Caco-2 (cell line): ENCODE measurements around the gene TCAIM. TPM values are rescaled to one million over a fixed set of nuclear protein-coding genes. Genes with fewer than 3 reads are reported as not detected.

Experiments
- BruUV-seq: library from RNA; stranded (reverse); fragments of 400-500 nt; replicated peaks from 2 replicates; lab custom pipeline; 2021; lab: Mats Ljungman, UMichigan
- CTCF ChIA-PET: fragments of 300-600 bp; sonication (Branson Sonifier 250); formaldehyde crosslinking; loops from one replicate; lab custom pipeline; 2022; ENCODE audit warnings: antibody characterized with exemption; lab: Charles Lee
- POLR2A ChIA-PET: fragments of 300-600 bp; sonication (Branson Sonifier 250); formaldehyde crosslinking; loops from one replicate; lab custom pipeline; 2022; ENCODE audit warnings: antibody characterized with exemption; lab: Charles Lee
- DNase-seq, 2 experiments: peaks; one replicate each; pipeline versions ENCODE4 v3.0.0 to v3.0.0-alpha.2; 2020 to 2022
- H3K27me3 ChIP-seq: replicated peaks from 2 replicates; pipeline ENCODE4 v1.6.0; 2011; ENCODE audit warnings: low read length; ENCODE audit not compliant: control insufficient read depth, insufficient read depth
- H3K36me3 ChIP-seq: 2 replicates; pipeline ENCODE4 v1.5.1; 2011; ENCODE audit warnings: low read length; ENCODE audit not compliant: control insufficient read depth, insufficient read depth
- H3K4me1 ChIP-seq: fragments of 250-450 bp; sonication (Bioruptor Pico); 2 replicates; pipeline ENCODE4 v1.5.1; 2020; ENCODE audit warnings: mild to moderate bottlenecking
- H3K4me3 ChIP-seq: 2 replicates; pipeline ENCODE4 v1.5.1; 2011; ENCODE audit warnings: low read depth, mild to moderate bottlenecking, control low read depth, low read length
- H3K9me3 ChIP-seq: fragments of 250-450 bp; sonication (Bioruptor Pico); 2 replicates; pipeline ENCODE4 v1.5.1; 2020; ENCODE audit warnings: mild to moderate bottlenecking, moderate library complexity
- H3K27ac Mint-ChIP-seq: one replicate; pipeline ENCODE4 v1.8.0; 2022; ENCODE audit warnings: mixed read lengths; ENCODE audit not compliant: unreplicated experiment
- H3K27me3 Mint-ChIP-seq: one replicate; pipeline ENCODE4 v1.8.0; 2022; ENCODE audit warnings: mixed read lengths; ENCODE audit not compliant: insufficient read depth, unreplicated experiment
- H3K36me3 Mint-ChIP-seq: one replicate; pipeline ENCODE4 v1.8.0; 2022; ENCODE audit warnings: mild to moderate bottlenecking, mixed read lengths; ENCODE audit not compliant: insufficient read depth, unreplicated experiment
- H3K4me1 Mint-ChIP-seq: one replicate; pipeline ENCODE4 v1.8.0; 2022; ENCODE audit warnings: low read depth, mixed read lengths; ENCODE audit not compliant: unreplicated experiment
- H3K4me3 Mint-ChIP-seq: one replicate; pipeline ENCODE4 v1.8.0; 2022; ENCODE audit warnings: mild to moderate bottlenecking, moderate library complexity, mixed read lengths; ENCODE audit not compliant: unreplicated experiment
- H3K9me3 Mint-ChIP-seq: one replicate; pipeline ENCODE4 v1.8.0; 2022; ENCODE audit warnings: mixed read lengths; ENCODE audit not compliant: unreplicated experiment
- CTCF ChIP-seq, 2 experiments: fragments of 200-600 bp in 1 of 2; IDR thresholded peaks; 1 replicate in 1 of 2; 2 replicates in 1 of 2; pipeline versions ENCODE4 v1.5.1 to v1.8.0; 2011 to 2022; ENCODE audit warnings: antibody characterized with exemption in 1 of 2, control low read depth in 1 of 2, inconsistent platforms in 1 of 2, low read depth in 1 of 2, low read length in 1 of 2, mild to moderate bottlenecking in 1 of 2, moderate library complexity in 1 of 2; ENCODE audit not compliant: insufficient read depth in 1 of 2, severe bottlenecking in 1 of 2, unreplicated experiment in 1 of 2
- intact Hi-C: fragments of 100-400 bp; cut with micrococcal nuclease; formaldehyde crosslinking; loops from one replicate; pipeline ENCODE4 v1.10.0; 2022; ENCODE audit not compliant: unreplicated experiment
- total RNA-seq: library from RNA; stranded (reverse); gene quantifications from 2 replicates; pipeline ENCODE4 v1.2.3, GENCODE V29; 2022

Gene TCAIM
- total RNA-seq, 1 experiment from 2014 or later, result 15.0 TPM

- Histone ChIP-seq H3K27me3 (no peaks in the 10 kb centered on the region), H3K4me1 (no peaks in the 10 kb centered on the region), H3K9me3 (no peaks in the 10 kb centered on the region), H3K4me3 (no peak overlapping the region), H3K36me3 (no peaks in the 10 kb centered on the region)
- TF ChIP-seq CTCF (IDR thresholded peaks at IDR 0.05; ENCODE audit: insufficient read depth in 1 of 2, low read depth in 1 of 2, low read length in 1 of 2, severe bottlenecking in 1 of 2, unreplicated experiment in 1 of 2), result peak; percentile 19 to 26
- H3K9me3 Mint-ChIP-seq, result peaks cover 13% of the 10 kb centered on the region
- no peak for DNase-seq
- no peaks in the 10 kb centered on the region for H3K4me1 Mint-ChIP-seq
- POLR2A ChIA-PET, result no interaction called here
- no TSS peak for BruUV-seq
- H3K4me3 Mint-ChIP-seq, result no peak overlapping the region
- intact Hi-C loops, result no loop called here
- no peak overlapping the region for H3K27ac Mint-ChIP-seq
- H3K36me3 Mint-ChIP-seq, result no peaks in the 10 kb centered on the region
- CTCF ChIA-PET, result no interaction called here
- H3K27me3 Mint-ChIP-seq, result no peaks in the 10 kb centered on the region
Observed at GRCh38 chr3:44418549-44418948, 80.0 kb downstream of the TCAIM start.

- no peak for TF ChIP-seq CTCF (IDR thresholded peaks at IDR 0.05; ENCODE audit: insufficient read depth in 1 of 2, low read depth in 1 of 2, low read length in 1 of 2, severe bottlenecking in 1 of 2, unreplicated experiment in 1 of 2)
- H3K36me3 Mint-ChIP-seq, result no peaks in the 10 kb centered on the region
- DNase-seq, result no peak
Observed at GRCh38 chr3:44419116-44419922, 80.8 kb downstream of the TCAIM start.

GRCh38 chr3:44419923-44420650 lies 81.5 kb downstream of the TCAIM start:
- H3K9me3 Mint-ChIP-seq, result peaks cover 13% of the 10 kb centered on the region
- no peak for DNase-seq
- POLR2A ChIA-PET, result no interaction called here

More at GRCh38 chr3:44419116-44419922, 80.8 kb downstream of the TCAIM start:
- Mint-ChIP-seq H3K4me3 (no peak overlapping the region), H3K27me3 (no peaks in the 10 kb centered on the region), H3K27ac (no peak overlapping the region), H3K4me1 (no peaks in the 10 kb centered on the region), H3K9me3 (peaks cover 13% of the 10 kb centered on the region)
- no TSS peak for BruUV-seq
- H3K36me3 ChIP-seq, result no peaks in the 10 kb centered on the region
- CTCF ChIA-PET, result no interaction called here
- H3K27me3 ChIP-seq, result no peaks in the 10 kb centered on the region
- intact Hi-C loops, result no loop called here
- no peaks in the 10 kb centered on the region for H3K4me1 ChIP-seq
- H3K9me3 ChIP-seq, result no peaks in the 10 kb centered on the region
- POLR2A ChIA-PET, result no interaction called here
- H3K4me3 ChIP-seq, result no peak overlapping the region

More at GRCh38 chr3:44419923-44420650, 81.5 kb downstream of the TCAIM start:
- BruUV-seq, result no TSS peak
- CTCF ChIA-PET, result no interaction called here
- H3K4me3 Mint-ChIP-seq, result no peak overlapping the region
- H3K27me3 Mint-ChIP-seq, result no peaks in the 10 kb centered on the region
- Histone ChIP-seq H3K36me3 (no peaks in the 10 kb centered on the region), H3K27me3 (no peaks in the 10 kb centered on the region), H3K4me1 (no peaks in the 10 kb centered on the region), H3K9me3 (no peaks in the 10 kb centered on the region), H3K4me3 (no peak overlapping the region)
- TF ChIP-seq CTCF (IDR thresholded peaks at IDR 0.05; ENCODE audit: insufficient read depth in 1 of 2, low read depth in 1 of 2, low read length in 1 of 2, severe bottlenecking in 1 of 2, unreplicated experiment in 1 of 2), result no peak
- intact Hi-C loops, result no loop called here
- H3K27ac Mint-ChIP-seq, result no peak overlapping the region
- H3K36me3 Mint-ChIP-seq, result no peaks in the 10 kb centered on the region
- no peaks in the 10 kb centered on the region for H3K4me1 Mint-ChIP-seq
